Astrocyte of the spinal cord (primary cell): Measurements from ENCODE around the gene SNAP23.

Source experiments
- DNase-seq: peaks from one replicate; pipeline ENCODE4 v3.0.0; 2011; ENCODE audit warnings: low read depth, low spot score
- H3K4me3 ChIP-seq: 2 replicates; pipeline ENCODE4 v1.5.1; 2011; ENCODE audit warnings: low read depth, mild to moderate bottlenecking, low read length, moderate library complexity
- CTCF ChIP-seq: IDR thresholded peaks from 2 replicates; pipeline ENCODE4 v1.5.1; 2012; ENCODE audit warnings: low read depth, mild to moderate bottlenecking, low read length, inconsistent platforms
- in situ Hi-C: cut with HindIII; loops from 2 replicates; pipeline ENCODE4 v1.10.0; 2017; ENCODE audit warnings: low sequenced_read_pairs

SNAP23 gene

GRCh38 chr15:42493679-42494078, 1.8 kb upstream of the SNAP23 start:
- no peak for DNase-seq
- H3K4me3 ChIP-seq: no peak overlapping the region
- in situ Hi-C loops: no loop called here
- no peak for TF ChIP-seq CTCF

GRCh38 chr15:42494998-42495360, 455 bp upstream of the SNAP23 start:
- in situ Hi-C loops: no loop called here
- H3K4me3 ChIP-seq: peak overlapping the region; percentile 81
- no peak for DNase-seq
- no peak for TF ChIP-seq CTCF

GRCh38 chr15:42498212-42499068, 3.0 kb downstream of the SNAP23 start:
- in situ Hi-C loops: no loop called here
- no peak for TF ChIP-seq CTCF
- H3K4me3 ChIP-seq: no peak overlapping the region
- no peak for DNase-seq

- H3K4me3 ChIP-seq: no peak overlapping the region
- in situ Hi-C loops: no loop called here
- DNase-seq: no peak
- TF ChIP-seq CTCF: no peak
These were observed 4.6 kb downstream of the SNAP23 start for GRCh38 chr15:42499858-42500609.

- DNase-seq: no peak
- in situ Hi-C loops: no loop called here
- TF ChIP-seq CTCF: no peak
- H3K4me3 ChIP-seq: no peak overlapping the region
These were observed 7.0 kb downstream of the SNAP23 start for GRCh38 chr15:42502477-42502876.

- no peak for TF ChIP-seq CTCF
- in situ Hi-C loops: no loop called here
- DNase-seq: no peak
- H3K4me3 ChIP-seq: no peak overlapping the region
These were observed 8.4 kb downstream of the SNAP23 start for GRCh38 chr15:42503825-42504224.
